ENCODE data around the gene SAMD4B.

The SAMD4B gene

DNA sequence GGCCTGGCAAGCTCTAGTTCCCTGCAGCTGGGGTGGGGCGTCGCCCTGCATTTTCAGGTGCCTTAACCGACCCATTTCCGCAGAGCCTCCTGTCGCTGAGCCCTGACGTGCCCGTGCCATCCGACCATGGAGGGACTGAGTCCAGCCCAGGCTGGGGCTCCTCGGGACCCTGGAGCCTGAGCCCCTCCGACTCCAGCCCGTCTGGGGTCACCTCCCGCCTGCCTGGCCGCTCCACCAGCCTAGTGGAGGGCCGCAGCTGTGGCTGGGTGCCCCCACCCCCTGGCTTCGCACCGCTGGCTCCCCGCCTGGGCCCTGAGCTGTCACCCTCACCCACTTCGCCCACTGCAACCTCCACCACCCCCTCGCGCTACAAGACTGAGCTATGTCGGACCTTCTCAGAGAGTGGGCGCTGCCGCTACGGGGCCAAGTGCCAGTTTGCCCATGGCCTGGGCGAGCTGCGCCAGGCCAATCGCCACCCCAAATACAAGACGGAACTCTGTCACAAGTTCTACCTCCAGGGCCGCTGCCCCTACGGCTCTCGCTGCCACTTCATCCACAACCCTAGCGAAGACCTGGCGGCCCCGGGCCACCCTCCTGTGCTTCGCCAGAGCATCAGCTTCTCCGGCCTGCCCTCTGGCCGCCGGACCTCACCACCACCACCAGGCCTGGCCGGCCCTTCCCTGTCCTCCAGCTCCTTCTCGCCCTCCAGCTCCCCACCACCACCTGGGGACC lies 65.6 kb downstream of the SAMD4B start:
- DNase-seq, result peak in 3 of 58 donors; percentile 25 to 42 (median 29)

DNA sequence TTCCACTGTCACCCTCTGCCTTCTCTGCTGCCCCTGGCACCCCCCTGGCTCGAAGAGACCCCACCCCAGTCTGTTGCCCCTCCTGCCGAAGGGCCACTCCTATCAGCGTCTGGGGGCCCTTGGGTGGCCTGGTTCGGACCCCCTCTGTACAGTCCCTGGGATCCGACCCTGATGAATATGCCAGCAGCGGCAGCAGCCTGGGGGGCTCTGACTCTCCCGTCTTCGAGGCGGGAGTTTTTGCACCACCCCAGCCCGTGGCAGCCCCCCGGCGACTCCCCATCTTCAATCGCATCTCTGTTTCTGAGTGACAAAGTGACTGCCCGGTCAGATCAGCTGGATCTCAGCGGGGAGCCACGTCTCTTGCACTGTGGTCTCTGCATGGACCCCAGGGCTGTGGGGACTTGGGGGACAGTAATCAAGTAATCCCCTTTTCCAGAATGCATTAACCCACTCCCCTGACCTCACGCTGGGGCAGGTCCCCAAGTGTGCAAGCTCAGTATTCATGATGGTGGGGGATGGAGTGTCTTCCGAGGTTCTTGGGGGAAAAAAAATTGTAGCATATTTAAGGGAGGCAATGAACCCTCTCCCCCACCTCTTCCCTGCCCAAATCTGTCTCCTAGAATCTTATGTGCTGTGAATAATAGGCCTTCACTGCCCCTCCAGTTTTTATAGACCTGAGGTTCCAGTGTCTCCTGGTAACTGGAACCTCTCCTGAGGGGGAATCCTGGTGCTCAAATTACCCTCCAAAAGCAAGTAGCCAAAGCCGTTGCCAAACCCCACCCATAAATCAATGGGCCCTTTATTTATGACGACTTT lies 66.4 kb downstream of the SAMD4B start:
- peak in 4 of 58 donors; percentile 22 to 69 (median 38) for DNase-seq

DNA sequence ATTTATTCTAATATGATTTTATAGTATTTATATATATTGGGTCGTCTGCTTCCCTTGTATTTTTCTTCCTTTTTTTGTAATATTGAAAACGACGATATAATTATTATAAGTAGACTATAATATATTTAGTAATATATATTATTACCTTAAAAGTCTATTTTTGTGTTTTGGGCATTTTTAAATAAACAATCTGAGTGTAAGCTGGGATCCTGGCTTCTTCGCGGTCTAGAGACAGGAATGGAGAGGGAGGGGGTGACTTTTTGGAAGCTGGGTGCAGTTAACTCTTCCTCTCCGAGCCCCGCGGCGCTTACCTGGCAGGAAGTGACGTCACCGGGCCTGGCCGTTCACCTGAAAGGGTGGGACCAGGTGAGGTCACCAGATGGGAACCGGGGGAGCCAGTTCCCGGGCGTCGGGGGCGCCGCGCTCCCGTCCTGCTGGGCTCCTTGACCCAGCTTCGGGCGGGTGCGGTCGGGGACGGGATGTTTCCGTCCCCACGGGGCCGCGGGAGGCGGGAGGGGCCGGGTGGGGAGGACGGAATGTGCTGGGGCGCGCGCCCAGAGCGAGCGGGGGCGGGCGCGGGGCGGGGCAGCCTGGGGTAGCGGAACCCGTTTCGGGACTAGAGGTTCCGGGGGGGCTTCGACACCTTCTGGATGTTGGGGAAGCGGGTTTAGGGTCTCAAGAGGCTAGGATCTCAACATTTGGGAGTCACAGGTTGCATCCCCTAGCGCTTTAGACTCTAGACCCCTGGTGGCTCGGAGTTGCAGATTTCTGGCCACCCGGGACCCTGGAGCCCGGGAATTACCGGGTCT lies 67.2 kb downstream of the SAMD4B start:
- DNase-seq, result peak in 49 of 58 donors; percentile 5 to 87 (median 53)

DNA sequence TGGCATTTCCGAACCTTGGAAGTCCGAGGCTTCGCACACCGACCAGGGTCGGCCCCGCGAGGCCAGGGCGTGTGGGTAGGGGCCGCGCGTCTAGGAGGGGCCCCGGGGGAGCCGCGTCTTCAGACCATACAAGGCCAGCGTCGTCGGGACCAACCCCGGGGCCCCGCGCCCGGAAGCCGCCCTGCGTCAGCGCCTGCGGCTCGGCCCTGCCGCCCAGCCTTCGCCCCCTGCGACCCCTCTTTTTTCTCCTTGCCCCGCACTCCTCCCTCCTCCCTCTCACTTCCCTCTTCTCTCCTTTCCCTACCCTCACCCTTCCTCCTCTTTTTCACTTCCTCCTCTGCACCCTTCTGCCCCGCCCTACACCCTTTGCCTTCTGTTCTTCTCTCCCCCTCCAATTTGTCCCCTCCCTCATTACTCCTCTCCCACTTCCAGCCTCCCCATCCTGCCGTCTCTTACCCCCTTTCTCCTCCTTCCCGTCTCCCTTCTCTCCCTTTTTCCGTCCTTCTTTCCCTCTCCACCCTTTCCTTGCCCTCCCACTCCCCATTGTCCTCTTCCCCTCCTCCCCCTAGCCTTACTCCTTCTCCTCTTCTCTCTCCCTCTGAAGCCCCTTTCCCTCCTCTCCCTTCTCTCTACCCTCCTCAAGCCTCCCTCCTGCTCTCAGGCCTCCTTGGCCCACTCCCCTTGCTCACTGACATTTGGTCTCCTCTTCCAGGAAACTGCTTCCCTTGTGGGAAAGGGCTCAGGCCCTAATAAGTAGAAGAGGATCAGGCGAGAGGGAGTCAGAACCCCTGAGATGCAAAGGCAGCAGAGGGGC lies 68.0 kb downstream of the SAMD4B start:
- peak in 13 of 58 donors; percentile 23 to 77 (median 50) for DNase-seq

DNA sequence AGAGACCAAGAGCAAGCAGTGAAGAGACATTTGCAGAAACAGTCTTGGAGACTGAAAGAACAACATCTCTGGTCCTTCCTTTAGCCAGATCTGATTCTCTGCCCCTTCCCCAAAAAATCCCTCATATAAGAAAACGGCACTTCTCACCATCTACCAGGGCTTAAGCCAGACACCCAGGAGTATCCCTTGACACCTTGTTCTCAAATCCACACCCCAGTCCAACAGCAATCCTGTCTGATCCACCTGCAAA lies 68.5 kb downstream of the SAMD4B start:
- DNase-seq, result no peak

DNA sequence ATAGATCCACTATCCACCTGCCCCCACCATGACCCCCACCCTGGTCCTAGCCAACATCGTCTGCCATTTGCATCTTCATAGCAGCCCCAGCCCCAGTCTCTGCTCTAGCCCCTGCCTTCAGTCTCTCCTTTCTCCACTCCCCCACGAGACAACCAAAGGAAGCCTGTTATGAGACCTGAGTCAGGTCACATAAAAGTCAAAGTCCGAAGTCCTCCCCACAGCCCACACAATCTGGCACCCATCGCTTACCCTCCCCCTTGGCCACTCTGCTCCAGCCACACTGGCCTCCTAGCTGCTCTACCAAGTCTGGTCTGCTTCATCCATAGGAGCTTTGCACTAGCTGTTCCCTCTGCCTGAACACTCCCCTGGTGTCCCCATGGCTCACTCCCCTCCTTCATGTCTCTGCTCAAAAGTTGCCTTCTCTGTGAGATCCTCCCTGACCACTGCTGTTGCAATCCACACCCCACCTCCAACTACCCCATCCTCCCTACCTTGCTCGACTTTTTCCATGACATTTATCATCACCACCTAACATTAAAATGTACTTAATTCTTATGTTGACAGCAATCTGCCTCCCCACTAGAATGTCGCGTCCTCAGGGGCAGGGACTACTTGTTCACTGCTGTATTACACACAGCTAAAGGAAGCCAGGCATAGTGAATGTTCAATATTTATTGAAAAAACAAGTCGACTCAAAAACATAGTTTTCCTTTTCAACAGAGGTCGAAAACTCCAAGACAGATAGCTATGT lies 69.0 kb downstream of the SAMD4B start:
- DNase-seq, result peak in 1 of 58 donors; percentile 6

DNA sequence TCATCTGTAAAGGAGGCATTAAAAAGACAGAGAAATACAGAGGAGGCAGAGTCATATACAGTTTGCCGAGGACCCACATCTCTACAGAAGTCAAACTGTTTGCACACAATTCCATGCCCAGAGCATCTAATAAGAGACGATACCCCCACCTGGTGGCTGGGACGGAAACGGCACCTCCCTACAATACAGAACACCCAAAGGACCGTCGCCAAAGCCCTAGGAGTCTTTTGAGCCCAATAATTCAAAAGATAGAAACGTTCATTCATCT lies 69.5 kb downstream of the SAMD4B start:
- peak in 55 of 58 donors; percentile 51 to 90 (median 81) for DNase-seq

DNA sequence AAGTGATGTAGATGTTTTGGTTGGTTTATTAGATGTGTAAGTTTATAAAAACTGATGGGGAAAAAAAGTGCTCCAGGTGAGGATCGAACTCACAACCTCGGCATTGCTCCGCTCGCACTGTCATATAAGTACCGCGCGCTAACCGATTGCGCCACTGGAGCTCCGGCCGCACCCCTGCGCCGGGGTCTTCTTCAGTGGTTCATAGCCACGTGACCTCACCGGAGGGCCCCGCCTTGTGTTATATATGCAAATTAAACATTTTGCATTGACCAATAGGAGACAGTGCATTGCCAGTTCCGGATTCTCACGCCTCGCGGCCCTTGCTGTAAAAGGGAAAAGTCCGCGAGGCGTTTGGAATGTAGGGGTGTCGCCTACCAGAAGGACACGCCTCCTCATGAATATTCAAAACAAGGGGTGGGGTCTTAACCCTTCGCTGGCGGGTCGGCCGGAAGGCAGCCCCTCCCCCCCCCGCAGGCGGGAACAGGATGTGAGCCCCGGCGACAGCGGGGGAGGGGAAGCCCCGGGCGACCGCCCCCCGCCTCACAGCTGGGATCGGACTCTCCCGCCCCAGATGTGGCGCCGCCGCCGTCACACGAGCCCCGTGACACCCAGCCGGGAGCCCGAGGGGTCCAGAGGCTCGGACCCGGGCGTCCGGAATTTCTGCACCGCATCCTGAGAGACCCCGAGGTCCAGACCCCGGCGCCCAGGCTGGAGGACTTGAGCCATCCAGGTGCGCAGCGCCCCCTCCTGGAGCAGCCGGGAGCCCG lies 70.1 kb downstream of the SAMD4B start, which contains the start of gene PLEKHG2:
Gene PLEKHG2, plus strand, starts transcription at position 570 of the 767 bp plus-strand sequence. CDS start 1,418 bp downstream, outside the sequence.
- DNase-seq, result peak; percentile 47 to 98 (median 92)

DNA sequence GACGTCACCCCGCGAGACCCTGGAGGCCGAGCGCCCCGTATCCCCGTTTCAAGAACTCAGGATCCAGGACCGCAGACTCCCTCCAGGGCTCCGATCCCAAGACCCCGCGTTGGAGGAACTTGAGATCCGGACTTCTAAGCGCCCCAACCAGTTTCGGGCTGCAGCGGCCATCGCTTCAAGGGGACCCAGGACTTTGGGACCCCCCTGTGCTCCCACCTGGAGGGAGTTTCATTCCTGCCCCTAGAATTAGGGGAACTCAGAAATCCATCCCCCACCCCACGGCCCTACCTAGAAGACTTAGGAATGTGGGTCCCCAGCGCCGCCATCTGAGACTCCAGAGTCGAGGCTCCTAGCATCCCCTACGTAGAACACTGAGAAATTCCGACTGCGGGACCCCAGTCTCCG lies 70.6 kb downstream of the SAMD4B start:
- DNase-seq, result peak in 6 of 58 donors; percentile 39 to 65 (median 48)

DNA sequence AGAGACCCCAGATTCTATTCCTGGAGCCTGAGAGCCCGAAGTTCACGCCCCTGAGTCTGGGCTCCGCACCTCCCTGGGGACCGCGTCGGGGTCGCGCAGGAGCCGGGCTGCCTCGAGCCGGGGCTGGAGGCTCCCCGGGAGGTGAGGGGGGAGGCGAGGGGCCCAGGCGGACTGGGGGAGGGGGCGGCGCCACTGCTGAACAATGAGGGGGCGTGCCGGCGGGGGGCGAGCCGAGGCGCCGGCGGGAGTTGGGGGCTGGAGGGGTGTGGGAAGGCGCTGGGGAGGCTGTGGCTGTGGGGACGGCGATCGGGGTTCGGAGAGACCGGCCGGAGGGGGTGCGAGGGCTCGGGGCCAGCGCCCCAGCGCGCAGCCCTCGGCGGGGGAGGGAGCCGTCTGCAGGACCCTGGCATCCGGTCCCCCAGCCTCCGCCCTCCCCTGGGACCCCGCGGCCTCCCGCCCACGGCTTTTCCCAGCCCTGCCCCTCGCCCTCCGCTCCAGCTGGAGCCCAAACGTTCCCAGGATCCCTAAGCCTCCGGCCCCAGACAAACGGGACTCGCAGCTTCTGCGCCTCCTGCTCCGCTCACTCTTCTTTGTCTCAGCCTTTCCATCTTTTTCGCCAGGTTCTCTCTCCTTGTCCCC lies 71.2 kb downstream of the SAMD4B start:
- peak in 7 of 58 donors; percentile 14 to 36 (median 32) for DNase-seq

DNA sequence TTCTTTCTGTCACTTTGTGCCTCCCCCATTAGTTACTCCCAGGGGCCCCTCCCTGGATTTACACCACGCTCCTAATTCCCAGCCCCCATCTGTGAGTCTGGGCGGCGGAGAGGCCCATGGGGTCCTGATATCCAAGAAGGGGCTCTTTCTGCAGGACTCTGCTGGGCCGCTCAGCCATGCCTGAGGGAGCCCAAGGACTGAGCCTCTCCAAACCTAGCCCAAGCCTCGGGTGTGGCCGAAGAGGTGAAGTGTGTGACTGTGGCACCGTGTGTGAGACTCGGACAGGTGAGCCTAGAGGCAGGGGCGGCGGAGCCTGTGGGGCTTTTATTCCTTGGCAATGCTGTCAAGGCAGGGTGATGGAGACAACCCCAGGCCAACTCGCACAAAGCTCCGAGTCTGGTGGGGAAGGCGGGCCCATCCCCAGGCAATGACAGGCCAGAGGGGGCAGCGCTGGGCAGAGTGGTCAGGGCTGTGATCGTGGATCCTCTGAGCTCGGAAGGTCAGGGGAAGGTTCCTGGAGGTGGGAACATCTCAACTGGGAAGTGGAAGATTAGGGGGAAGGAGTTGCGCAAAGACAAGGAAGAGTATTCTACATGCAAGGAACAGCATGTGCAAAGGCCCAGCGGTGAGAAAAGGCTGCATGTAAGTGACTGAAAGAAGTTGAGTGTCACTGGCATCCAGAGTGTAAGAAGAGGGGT lies 71.8 kb downstream of the SAMD4B start:
- no peak for DNase-seq

DNA sequence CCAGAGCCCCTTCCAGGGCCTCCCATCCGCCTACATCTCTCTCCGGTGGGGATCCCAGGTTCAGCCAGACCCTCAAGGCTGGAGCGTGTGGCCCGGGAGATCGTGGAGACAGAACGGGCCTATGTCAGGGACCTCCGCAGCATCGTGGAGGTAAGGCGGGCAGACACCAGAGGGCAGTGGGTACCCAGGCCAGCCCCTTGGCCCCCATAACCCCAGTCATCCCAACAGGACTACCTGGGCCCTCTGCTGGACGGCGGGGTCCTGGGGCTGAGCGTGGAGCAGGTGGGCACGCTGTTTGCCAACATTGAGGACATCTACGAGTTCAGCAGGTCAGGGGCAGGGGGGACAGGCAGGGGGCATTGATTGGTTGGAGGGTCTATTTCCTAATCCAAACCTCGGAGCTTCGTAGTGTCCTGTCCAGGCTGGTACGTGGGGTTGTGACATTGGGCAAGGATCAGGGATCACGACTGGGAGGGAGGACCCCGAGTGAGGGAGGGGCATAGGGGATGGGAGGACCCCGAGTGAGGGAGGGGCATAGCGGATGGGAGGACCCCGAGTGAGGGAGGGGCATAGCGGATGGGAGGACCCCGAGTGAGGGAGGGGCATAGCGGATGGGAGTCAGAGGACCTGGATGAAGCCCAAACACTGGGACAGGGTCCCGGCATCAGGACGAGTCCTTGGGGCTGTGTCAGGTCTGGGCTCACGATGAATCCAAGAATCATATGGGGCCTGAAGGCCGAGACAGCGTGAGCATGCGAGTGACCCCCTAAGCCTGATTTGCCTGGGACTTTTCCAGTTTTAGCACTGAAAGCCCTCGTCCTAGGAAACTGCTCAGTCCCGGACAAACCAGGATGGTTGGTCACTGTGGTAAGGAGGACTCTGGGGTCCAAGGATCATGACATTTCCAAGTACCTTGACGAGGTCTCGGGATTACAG lies 73.2 kb downstream of the SAMD4B start:
- no peak for DNase-seq

DNA sequence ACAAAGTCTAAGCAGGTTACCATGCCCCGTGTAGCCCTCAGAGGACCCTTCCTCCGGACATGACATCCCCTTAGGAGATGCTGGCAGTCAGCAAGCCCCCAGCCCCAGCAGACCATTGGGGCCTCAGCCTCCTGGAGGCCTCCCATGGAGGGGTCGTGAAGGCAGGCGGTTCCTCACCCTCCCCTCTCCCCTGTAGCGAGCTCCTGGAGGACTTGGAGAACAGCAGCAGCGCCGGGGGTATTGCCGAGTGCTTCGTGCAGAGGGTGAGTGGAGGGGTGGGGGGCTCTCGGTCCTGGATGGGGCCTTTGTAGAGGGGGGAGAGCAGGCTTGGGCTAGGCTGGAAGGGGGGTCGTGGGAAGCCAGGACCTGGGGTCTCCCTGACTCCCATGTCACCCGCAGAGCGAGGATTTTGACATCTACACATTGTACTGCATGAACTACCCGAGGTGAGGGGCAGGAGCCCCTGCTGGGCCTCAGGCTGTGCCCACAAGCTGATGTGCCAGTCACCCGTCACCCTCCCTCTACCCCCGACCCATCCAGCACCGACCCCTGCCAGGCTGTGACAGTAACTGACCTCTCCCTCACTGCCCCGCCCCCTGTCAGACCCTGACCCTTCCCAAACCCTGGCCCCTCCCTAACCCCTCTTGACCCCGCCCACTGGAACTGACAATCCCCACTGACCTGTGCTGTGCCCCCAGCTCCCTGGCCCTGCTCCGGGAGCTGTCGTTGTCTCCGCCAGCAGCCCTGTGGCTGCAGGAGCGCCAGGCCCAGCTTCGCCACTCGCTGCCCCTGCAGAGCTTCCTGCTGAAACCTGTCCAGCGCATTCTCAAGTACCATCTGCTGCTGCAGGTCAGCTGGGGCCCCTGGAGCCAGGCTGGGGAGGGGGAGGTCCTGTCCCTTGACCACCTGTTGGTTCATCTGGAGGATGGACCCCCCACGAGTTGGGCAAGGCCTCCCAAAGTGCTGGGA lies 74.2 kb downstream of the SAMD4B start:
- DNase-seq, result no peak

DNA sequence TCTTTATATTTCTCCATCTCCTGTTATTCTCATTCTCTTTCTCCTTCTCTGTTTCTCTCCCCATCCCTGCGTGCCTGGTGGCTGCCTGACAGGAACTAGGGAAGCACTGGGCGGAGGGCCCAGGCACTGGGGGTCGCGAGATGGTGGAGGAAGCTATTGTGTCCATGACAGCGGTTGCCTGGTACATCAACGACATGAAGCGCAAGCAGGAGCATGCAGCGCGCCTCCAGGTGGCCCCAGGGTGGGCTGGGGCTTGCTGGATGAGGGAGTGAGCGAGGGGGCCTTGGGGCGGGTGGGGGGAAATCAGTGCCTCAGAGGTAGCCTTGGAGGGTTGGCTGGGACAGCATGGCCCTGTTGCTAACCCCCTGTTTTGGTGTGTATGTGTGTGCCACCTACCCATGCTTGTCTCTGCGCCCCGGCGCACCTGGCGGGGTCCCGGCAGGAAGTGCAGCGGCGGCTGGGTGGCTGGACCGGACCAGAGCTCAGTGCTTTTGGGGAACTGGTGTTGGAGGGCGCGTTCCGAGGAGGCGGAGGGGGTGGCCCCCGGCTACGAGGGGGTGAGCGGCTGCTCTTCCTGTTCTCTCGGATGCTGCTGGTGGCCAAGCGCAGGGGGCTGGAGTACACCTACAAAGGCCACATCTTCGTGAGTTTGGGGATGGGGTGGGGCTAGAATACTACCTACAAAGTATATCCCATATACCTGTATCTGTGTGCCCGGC lies 75.4 kb downstream of the SAMD4B start:
- no peak for DNase-seq

DNA sequence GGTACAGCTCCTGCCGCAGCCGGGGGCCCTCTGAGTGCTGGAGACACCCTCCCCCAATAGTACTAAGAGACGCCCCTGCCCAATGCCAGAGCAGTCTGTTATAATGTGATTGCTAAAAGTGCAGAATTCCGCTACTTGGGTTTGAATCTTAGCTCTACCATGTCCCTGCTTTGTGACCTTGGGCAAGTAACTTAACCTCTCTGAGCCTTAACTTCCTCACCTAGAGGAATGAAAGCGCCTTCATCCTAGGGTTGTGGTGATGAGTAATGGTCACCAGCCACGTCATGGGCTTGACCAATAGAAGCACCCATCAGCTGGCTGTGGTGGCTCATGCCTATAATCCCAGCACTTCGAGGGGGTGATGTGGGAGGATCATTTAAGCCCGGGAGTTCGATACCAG lies 76.8 kb downstream of the SAMD4B start:
- DNase-seq, result no peak

Data from anterior cingulate cortex (tissue), 58 donors.